Ascending aorta (tissue), 2 donors: ENCODE data around the gene ATP8B2. TPM values are rescaled to one million over a fixed set of nuclear protein-coding genes. Genes with fewer than 3 reads are reported as not detected.
"Not testable (repeated sequence)": the region's sequence is repeated elsewhere in the genome, so short reads cannot be mapped to it uniquely, and the experiment has no call there.

ENCODE experiments used
- DNase-seq, 2 donors: peaks; one replicate each; pipeline ENCODE4 v3.0.0-alpha.2; 2019; ENCODE audit warnings: low spot score in 2 of 2
- H3K27ac ChIP-seq, 2 donors: fragments of 200-600 bp; sonication (generic); one replicate each; pipeline ENCODE4 v1.5.1; 2016 to 2017; ENCODE audit warnings: mild to moderate bottlenecking in 1 of 2
- H3K27me3 ChIP-seq: fragments of 200-600 bp; sonication (generic); one replicate; pipeline ENCODE4 v1.5.1; 2017
- H3K36me3 ChIP-seq, 2 donors: fragments of 200-600 bp; sonication (generic); one replicate each; pipeline ENCODE4 v1.5.1; 2016
- H3K4me1 ChIP-seq, 2 donors: fragments of 200-600 bp; sonication (generic); one replicate each; pipeline ENCODE4 v1.5.1; 2016 to 2017; ENCODE audit warnings: mild to moderate bottlenecking in 1 of 2
- H3K4me3 ChIP-seq, 2 donors: fragments of 200-600 bp; sonication (generic); one replicate each; pipeline ENCODE4 v1.5.1; 2016 to 2017; ENCODE audit warnings: mild to moderate bottlenecking in 1 of 2
- H3K9me3 ChIP-seq, 2 donors: fragments of 200-600 bp; sonication (generic); one replicate each; pipeline ENCODE4 v1.5.1; 2016
- intact Hi-C: fragments of 100-400 bp; cut with DNase I; formaldehyde crosslinking; loops from one replicate; pipeline ENCODE4 v1.15.1; 2023
- total RNA-seq: library from RNA; depleted of rRNA; stranded (reverse); fragments of >200 nt; gene quantifications from one replicate; pipeline ENCODE4 v1.1.0, GENCODE V29; 2016
- TF ChIP-seq, protein P1 (sequence below), 3 experiments: fragments of 200-600 bp in 2 of 3; fragments of 450-650 bp in 1 of 3; sonication (generic) in 2 of 3; IDR thresholded peaks; one replicate each; pipeline ENCODE4 v1.5.1; 2016 to 2019; ENCODE audit warnings: antibody characterized with exemption in 3 of 3, mild to moderate bottlenecking in 1 of 3, moderate library complexity in 1 of 3

The ATP8B2 gene, protein sequence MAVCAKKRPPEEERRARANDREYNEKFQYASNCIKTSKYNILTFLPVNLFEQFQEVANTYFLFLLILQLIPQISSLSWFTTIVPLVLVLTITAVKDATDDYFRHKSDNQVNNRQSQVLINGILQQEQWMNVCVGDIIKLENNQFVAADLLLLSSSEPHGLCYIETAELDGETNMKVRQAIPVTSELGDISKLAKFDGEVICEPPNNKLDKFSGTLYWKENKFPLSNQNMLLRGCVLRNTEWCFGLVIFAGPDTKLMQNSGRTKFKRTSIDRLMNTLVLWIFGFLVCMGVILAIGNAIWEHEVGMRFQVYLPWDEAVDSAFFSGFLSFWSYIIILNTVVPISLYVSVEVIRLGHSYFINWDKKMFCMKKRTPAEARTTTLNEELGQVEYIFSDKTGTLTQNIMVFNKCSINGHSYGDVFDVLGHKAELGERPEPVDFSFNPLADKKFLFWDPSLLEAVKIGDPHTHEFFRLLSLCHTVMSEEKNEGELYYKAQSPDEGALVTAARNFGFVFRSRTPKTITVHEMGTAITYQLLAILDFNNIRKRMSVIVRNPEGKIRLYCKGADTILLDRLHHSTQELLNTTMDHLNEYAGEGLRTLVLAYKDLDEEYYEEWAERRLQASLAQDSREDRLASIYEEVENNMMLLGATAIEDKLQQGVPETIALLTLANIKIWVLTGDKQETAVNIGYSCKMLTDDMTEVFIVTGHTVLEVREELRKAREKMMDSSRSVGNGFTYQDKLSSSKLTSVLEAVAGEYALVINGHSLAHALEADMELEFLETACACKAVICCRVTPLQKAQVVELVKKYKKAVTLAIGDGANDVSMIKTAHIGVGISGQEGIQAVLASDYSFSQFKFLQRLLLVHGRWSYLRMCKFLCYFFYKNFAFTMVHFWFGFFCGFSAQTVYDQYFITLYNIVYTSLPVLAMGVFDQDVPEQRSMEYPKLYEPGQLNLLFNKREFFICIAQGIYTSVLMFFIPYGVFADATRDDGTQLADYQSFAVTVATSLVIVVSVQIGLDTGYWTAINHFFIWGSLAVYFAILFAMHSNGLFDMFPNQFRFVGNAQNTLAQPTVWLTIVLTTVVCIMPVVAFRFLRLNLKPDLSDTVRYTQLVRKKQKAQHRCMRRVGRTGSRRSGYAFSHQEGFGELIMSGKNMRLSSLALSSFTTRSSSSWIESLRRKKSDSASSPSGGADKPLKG
- total RNA-seq: 173 TPM

- intact Hi-C loops: loop anchor here (1.0 to 5.0 kb wide), 4 partner anchors 10 to 677 kb away; partner anchors contain the start of genes HAX1, IL6R and ZBTB7B
Observed at GRCh38 chr1:154324669-154325582, at the start of gene ATP8B2. ATP8B2 (plus strand) TSS chr1:154325525; CDS start chr1:154328142, 2,617 bp downstream.

GRCh38 chr1:154276797-154277196 is 48.5 kb upstream of the ATP8B2 start:
- peaks cover 0 to 5% of the 10 kb centered on the region in 2 donors for H3K4me1 ChIP-seq
- TF ChIP-seq, protein P1, sequence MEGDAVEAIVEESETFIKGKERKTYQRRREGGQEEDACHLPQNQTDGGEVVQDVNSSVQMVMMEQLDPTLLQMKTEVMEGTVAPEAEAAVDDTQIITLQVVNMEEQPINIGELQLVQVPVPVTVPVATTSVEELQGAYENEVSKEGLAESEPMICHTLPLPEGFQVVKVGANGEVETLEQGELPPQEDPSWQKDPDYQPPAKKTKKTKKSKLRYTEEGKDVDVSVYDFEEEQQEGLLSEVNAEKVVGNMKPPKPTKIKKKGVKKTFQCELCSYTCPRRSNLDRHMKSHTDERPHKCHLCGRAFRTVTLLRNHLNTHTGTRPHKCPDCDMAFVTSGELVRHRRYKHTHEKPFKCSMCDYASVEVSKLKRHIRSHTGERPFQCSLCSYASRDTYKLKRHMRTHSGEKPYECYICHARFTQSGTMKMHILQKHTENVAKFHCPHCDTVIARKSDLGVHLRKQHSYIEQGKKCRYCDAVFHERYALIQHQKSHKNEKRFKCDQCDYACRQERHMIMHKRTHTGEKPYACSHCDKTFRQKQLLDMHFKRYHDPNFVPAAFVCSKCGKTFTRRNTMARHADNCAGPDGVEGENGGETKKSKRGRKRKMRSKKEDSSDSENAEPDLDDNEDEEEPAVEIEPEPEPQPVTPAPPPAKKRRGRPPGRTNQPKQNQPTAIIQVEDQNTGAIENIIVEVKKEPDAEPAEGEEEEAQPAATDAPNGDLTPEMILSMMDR (IDR thresholded peaks at IDR 0.05): peak in 1 of 3 experiments; percentile 11
- peaks cover 13 to 21% of the 10 kb centered on the region in 2 donors for H3K36me3 ChIP-seq
- no peak overlapping the region for H3K4me3 ChIP-seq
- no peak overlapping the region for H3K27ac ChIP-seq
- no peak for DNase-seq
- no peaks in the 10 kb centered on the region for H3K9me3 ChIP-seq
- no peaks in the 10 kb centered on the region for H3K27me3 ChIP-seq
- intact Hi-C loops: no loop called here

More at GRCh38 chr1:154324669-154325582, at the start of gene ATP8B2:
- peak within 1 kb of the TSS; percentile 73 to 89 for H3K4me3 ChIP-seq
- H3K4me1 ChIP-seq: peaks cover 12 to 24% of the 10 kb centered on the region in 2 donors
- peaks cover 0 to 5% of the 10 kb centered on the region in 2 donors for H3K36me3 ChIP-seq
- peak in 1 of 2 donors; percentile 87 for DNase-seq
- no peaks in the 10 kb centered on the region for H3K27me3 ChIP-seq
- peak within 1 kb of the TSS; percentile 95 to 97 for H3K27ac ChIP-seq
- H3K9me3 ChIP-seq: no peaks in the 10 kb centered on the region
- TF ChIP-seq, protein P1 (IDR thresholded peaks at IDR 0.05): peak; percentile 89 to 96 (median 96)

- H3K36me3 ChIP-seq, DNase-seq, H3K27ac ChIP-seq, H3K9me3 ChIP-seq, H3K4me1 ChIP-seq, H3K4me3 ChIP-seq, intact Hi-C loops, H3K27me3 ChIP-seq: not testable (repeated sequence)
Observed at GRCh38 chr1:154287591-154287990, 37.7 kb upstream of the ATP8B2 start.

DNA sequence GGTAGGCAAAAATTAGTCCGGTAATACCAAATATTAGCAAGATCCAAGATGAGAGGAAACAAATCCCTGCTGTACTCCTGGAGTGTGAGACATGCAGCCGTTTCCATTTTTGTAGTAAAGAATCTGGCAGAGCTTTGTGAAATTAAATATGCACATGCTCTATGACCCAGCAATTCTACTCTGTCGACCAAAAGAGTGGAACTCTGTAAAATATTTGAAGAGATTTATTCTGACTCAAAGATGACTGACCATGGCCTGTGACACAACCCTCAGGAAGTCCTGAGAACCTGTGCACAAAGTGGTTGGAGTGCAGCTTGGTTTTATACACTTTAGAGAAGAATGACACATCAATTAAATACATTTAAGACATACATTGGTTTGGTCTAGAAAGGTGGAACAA is 36.7 kb upstream of the ATP8B2 start:
- DNase-seq: no peak
- Histone ChIP-seq H3K4me1 (no peaks in the 10 kb centered on the region), H3K9me3 (no peaks in the 10 kb centered on the region), H3K27ac (no peak overlapping the region), H3K27me3 (no peaks in the 10 kb centered on the region), H3K4me3 (no peak overlapping the region), H3K36me3 (no peaks in the 10 kb centered on the region)
- TF ChIP-seq, protein P1 (IDR thresholded peaks at IDR 0.05): no peak
- intact Hi-C loops: no loop called here

DNA sequence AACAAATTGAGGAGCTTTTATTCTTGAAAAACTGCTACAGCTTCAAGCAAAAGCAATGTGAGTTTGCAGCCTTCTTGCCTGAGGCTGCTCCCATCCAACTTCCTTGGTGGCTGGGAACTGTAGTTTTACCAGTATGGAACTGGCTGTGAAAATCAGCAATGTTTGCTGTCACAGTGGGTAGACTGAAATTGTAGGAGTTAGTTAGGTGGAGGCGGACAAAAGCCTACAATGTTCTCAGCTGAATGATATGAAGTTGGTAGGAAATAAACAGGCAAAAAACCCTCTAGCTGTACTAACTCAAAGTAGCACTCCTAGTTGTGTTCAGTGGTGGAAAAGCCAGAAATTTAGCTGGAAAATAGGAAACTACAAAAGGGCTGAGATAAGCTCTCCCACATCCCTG is 34.4 kb upstream of the ATP8B2 start:
- Histone ChIP-seq H3K4me1 (no peaks in the 10 kb centered on the region), H3K4me3 (no peak overlapping the region), H3K27ac (no peak overlapping the region), H3K36me3 (no peaks in the 10 kb centered on the region), H3K27me3 (no peaks in the 10 kb centered on the region), H3K9me3 (peaks cover 12 to 17% of the 10 kb centered on the region in 2 donors)
- DNase-seq: no peak
- TF ChIP-seq, protein P1 (IDR thresholded peaks at IDR 0.05): no peak
- intact Hi-C loops: no loop called here
